Neuron (in vitro differentiated cells): ENCODE results near the gene COG5.

Source experiments
- H2AFZ ChIP-seq: one replicate; pipeline ENCODE4 v1.6.1; 2013; ENCODE audit warnings: low read depth, mild to moderate bottlenecking, inconsistent platforms, low read length, moderate library complexity
- H3K27me3 ChIP-seq: one replicate; pipeline ENCODE4 v1.6.1; 2013; ENCODE audit warnings: low read length; ENCODE audit not compliant: insufficient read depth
- H3K36me3 ChIP-seq: one replicate; pipeline ENCODE4 v1.6.1; 2013; ENCODE audit warnings: low read length; ENCODE audit not compliant: insufficient read depth
- H3K4me1 ChIP-seq: one replicate; pipeline ENCODE4 v1.6.1; 2013; ENCODE audit warnings: low read length; ENCODE audit not compliant: insufficient read depth
- H3K4me3 ChIP-seq: 2 replicates; pipeline ENCODE4 v1.5.1; 2013; ENCODE audit warnings: mild to moderate bottlenecking, low read length, moderate library complexity
- H3K9me3 ChIP-seq: one replicate; pipeline ENCODE4 v1.6.1; 2013; ENCODE audit warnings: low read length

COG5 gene

GRCh38 chr7:107427462-107427861, 136.3 kb downstream of the COG5 start:
- Histone ChIP-seq H3K27me3 (no peaks in the 10 kb centered on the region), H2AFZ (no peak overlapping the region), H3K4me1 (no peaks in the 10 kb centered on the region), H3K36me3 (no peaks in the 10 kb centered on the region), H3K4me3 (no peak overlapping the region), H3K9me3 (no peaks in the 10 kb centered on the region)

GRCh38 chr7:107414198-107414597, 149.5 kb downstream of the COG5 start:
- Histone ChIP-seq H3K4me1 (no peaks in the 10 kb centered on the region), H3K4me3 (no peak overlapping the region), H3K9me3 (no peaks in the 10 kb centered on the region), H2AFZ (no peak overlapping the region), H3K27me3 (no peaks in the 10 kb centered on the region), H3K36me3 (peaks cover 7% of the 10 kb centered on the region)

GRCh38 chr7:107408349-107408748, 155.4 kb downstream of the COG5 start:
- H3K36me3 ChIP-seq: peaks cover 7% of the 10 kb centered on the region
- no peak overlapping the region for H2AFZ ChIP-seq
- H3K9me3 ChIP-seq: no peaks in the 10 kb centered on the region
- H3K27me3 ChIP-seq: no peaks in the 10 kb centered on the region
- no peaks in the 10 kb centered on the region for H3K4me1 ChIP-seq
- H3K4me3 ChIP-seq: no peak overlapping the region

- H3K4me1 ChIP-seq: no peaks in the 10 kb centered on the region
- H3K4me3 ChIP-seq: no peak overlapping the region
- no peaks in the 10 kb centered on the region for H3K9me3 ChIP-seq
- no peak overlapping the region for H2AFZ ChIP-seq
- peaks cover 3% of the 10 kb centered on the region for H3K36me3 ChIP-seq
- no peaks in the 10 kb centered on the region for H3K27me3 ChIP-seq
Observed at GRCh38 chr7:107405559-107405958, 158.2 kb downstream of the COG5 start.

GRCh38 chr7:107404740-107405537, 158.8 kb downstream of the COG5 start:
- no peak overlapping the region for H2AFZ ChIP-seq
- H3K27me3 ChIP-seq: no peaks in the 10 kb centered on the region
- no peak overlapping the region for H3K4me3 ChIP-seq
- H3K4me1 ChIP-seq: no peaks in the 10 kb centered on the region
- H3K9me3 ChIP-seq: no peaks in the 10 kb centered on the region
- peaks cover 3% of the 10 kb centered on the region for H3K36me3 ChIP-seq

- H3K4me1 ChIP-seq: no peaks in the 10 kb centered on the region
- H3K4me3 ChIP-seq: no peak overlapping the region
- no peak overlapping the region for H2AFZ ChIP-seq
- H3K27me3 ChIP-seq: no peaks in the 10 kb centered on the region
- H3K9me3 ChIP-seq: peaks cover 2% of the 10 kb centered on the region
- H3K36me3 ChIP-seq: no peaks in the 10 kb centered on the region
Observed at GRCh38 chr7:107398161-107398560, 165.6 kb downstream of the COG5 start.

GRCh38 chr7:107396990-107397389, 166.7 kb downstream of the COG5 start:
- no peaks in the 10 kb centered on the region for H3K4me1 ChIP-seq
- no peak overlapping the region for H3K4me3 ChIP-seq
- peaks cover 2% of the 10 kb centered on the region for H3K9me3 ChIP-seq
- H2AFZ ChIP-seq: no peak overlapping the region
- no peaks in the 10 kb centered on the region for H3K36me3 ChIP-seq
- H3K27me3 ChIP-seq: no peaks in the 10 kb centered on the region

GRCh38 chr7:107396081-107396480, 167.6 kb downstream of the COG5 start:
- Histone ChIP-seq H3K27me3 (no peaks in the 10 kb centered on the region), H3K36me3 (no peaks in the 10 kb centered on the region), H2AFZ (no peak overlapping the region), H3K4me1 (no peaks in the 10 kb centered on the region), H3K9me3 (peaks cover 2% of the 10 kb centered on the region), H3K4me3 (no peak overlapping the region)

- Histone ChIP-seq H3K36me3 (no peaks in the 10 kb centered on the region), H3K4me3 (no peak overlapping the region), H3K4me1 (no peaks in the 10 kb centered on the region), H2AFZ (no peak overlapping the region), H3K9me3 (peaks cover 2% of the 10 kb centered on the region), H3K27me3 (no peaks in the 10 kb centered on the region)
Observed at GRCh38 chr7:107394831-107395230, 168.9 kb downstream of the COG5 start.

GRCh38 chr7:107394276-107394675, 169.4 kb downstream of the COG5 start:
- Histone ChIP-seq H3K9me3 (peaks cover under 1% of the 10 kb centered on the region), H3K4me1 (no peaks in the 10 kb centered on the region), H3K4me3 (no peak overlapping the region), H2AFZ (no peak overlapping the region), H3K27me3 (no peaks in the 10 kb centered on the region), H3K36me3 (no peaks in the 10 kb centered on the region)

- H3K9me3 ChIP-seq: no peaks in the 10 kb centered on the region
- H3K27me3 ChIP-seq: no peaks in the 10 kb centered on the region
- no peaks in the 10 kb centered on the region for H3K36me3 ChIP-seq
- no peak overlapping the region for H3K4me3 ChIP-seq
- H2AFZ ChIP-seq: no peak overlapping the region
- H3K4me1 ChIP-seq: no peaks in the 10 kb centered on the region
Observed at GRCh38 chr7:107392830-107393229, 170.9 kb downstream of the COG5 start.

GRCh38 chr7:107390916-107391315, 172.8 kb downstream of the COG5 start:
- H3K9me3 ChIP-seq: no peaks in the 10 kb centered on the region
- H3K36me3 ChIP-seq: no peaks in the 10 kb centered on the region
- no peaks in the 10 kb centered on the region for H3K27me3 ChIP-seq
- no peaks in the 10 kb centered on the region for H3K4me1 ChIP-seq
- no peak overlapping the region for H2AFZ ChIP-seq
- no peak overlapping the region for H3K4me3 ChIP-seq

- no peak overlapping the region for H2AFZ ChIP-seq
- no peak overlapping the region for H3K4me3 ChIP-seq
- H3K36me3 ChIP-seq: no peaks in the 10 kb centered on the region
- peaks cover 3% of the 10 kb centered on the region for H3K9me3 ChIP-seq
- no peaks in the 10 kb centered on the region for H3K27me3 ChIP-seq
- no peaks in the 10 kb centered on the region for H3K4me1 ChIP-seq
Observed at GRCh38 chr7:107388604-107389003, 175.1 kb downstream of the COG5 start.
